ENCODE measurements around the gene RPP38.

DNA sequence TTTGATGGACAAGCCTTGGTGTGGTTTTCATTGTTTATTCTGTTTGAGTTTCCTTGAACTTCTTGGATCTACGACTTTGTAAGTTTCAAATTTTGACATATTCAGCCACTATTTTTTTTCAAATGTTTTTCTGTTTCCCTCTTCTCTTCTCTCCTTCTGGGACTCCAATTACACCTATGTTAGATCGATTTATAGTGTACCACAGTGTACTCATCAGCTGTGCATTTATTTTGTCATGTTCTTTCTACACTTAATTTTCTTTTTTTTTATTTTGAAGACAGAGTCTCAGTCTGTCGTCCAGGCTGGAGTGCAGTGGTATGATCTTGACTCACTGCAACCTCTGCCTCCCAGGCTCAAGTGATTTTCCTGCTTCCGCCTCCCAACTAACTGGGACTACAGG, 37.2 kb upstream of the RPP38 start:
- TF ChIP-seq CTCF (IDR thresholded peaks at IDR 0.05; ENCODE audit: poor library complexity), result no peak
- TF ChIP-seq EZH2phosphoT487 (IDR thresholded peaks at IDR 0.05; ENCODE audit: low read depth, severe bottlenecking, unreplicated experiment), result no peak

All from hepatocyte (in vitro differentiated cells).